ENCODE results near the gene PC.

DNA sequence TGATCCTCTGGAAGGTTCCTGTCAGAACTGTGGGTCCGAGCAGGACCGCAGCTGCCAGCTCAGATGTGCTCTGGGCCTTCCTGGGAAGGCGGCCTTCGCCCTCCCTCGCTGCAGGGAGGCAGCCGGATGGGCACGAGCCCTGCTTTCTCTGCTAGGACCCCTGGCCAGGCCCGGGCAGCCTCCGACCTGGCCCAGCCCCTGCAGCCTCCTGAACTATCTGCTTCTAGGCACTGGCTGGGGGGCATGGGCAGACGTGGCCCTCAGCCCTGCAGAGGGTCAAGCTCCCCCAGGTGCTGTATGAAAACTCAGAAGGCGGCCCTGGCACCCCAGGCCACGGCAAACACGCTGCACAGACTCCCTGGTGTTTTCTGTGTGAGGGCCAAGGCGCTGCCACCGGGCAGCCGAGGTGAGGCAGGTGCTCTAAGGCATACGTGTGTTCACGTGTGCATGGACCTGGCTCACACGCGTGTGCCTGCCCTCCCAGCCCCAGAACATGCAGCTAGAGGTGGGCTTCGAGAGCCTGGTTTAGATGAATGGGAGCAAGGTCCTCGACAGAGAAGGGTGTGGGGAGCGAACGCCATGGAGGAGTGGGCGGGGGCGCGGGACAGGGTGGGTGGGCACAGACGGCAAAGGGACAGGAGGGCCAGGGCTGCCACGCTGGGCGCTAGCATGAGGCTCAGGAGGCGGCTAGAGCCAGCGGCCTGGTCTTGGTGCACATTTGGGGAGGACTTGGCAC lies 97.0 kb downstream of the PC start:
- no peak for TF ChIP-seq EZH2 (IDR thresholded peaks at IDR 0.05; ENCODE audit: borderline replicate concordance, low read depth, low read length, poor library complexity, severe bottlenecking)
- TF ChIP-seq, protein P1, sequence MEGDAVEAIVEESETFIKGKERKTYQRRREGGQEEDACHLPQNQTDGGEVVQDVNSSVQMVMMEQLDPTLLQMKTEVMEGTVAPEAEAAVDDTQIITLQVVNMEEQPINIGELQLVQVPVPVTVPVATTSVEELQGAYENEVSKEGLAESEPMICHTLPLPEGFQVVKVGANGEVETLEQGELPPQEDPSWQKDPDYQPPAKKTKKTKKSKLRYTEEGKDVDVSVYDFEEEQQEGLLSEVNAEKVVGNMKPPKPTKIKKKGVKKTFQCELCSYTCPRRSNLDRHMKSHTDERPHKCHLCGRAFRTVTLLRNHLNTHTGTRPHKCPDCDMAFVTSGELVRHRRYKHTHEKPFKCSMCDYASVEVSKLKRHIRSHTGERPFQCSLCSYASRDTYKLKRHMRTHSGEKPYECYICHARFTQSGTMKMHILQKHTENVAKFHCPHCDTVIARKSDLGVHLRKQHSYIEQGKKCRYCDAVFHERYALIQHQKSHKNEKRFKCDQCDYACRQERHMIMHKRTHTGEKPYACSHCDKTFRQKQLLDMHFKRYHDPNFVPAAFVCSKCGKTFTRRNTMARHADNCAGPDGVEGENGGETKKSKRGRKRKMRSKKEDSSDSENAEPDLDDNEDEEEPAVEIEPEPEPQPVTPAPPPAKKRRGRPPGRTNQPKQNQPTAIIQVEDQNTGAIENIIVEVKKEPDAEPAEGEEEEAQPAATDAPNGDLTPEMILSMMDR (conservative IDR thresholded peaks at IDR 0.05; ENCODE audit: low read depth, low read length), result no peak

Measured in A673 (cell line).